ENCODE results near the gene AGTR1.
A peak's percentile ranks its signal among the peaks of the same experiment; 100 is the strongest.

Gene AGTR1

DNA sequence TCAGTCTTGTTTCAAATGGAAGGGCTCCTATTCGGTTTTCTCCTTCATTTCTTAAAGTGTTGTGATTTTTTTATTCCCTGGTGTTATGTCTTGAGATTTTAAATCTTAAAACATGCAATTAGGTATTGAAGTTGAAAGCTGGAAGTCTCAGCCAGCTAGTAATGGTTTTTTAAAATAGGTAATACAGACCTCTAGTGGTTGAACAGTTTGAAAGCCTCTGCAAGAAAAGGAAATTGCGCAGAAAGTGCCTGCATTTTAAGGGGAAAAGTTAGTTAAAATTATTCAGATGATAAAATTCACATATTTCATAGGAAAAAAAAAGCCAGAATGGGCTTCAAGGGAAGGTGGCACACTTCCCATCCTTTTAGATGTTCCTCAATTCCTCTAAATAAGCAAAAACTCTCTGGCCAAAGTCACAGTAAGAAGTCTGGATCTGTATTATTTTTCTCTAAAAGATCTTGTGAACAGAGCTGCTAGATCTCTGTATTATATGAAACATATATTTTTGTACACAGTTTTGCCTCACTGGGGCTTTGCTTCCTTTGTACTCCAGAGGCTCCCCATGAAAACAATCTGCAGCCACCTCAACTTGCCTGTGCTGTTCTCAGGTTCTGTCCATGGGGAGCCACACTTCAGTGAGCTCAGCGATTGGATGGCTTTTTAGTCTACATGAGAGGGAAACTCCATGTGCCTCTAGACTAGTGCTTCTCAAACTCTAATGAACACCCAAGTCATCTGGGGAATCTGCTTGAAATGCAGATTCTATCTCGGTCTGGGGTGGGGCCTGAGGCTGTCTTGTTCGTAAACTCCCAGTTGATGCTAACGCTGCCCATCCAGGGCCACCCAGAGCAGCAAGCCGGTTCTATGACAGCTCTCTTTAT is 21.5 kb downstream of the AGTR1 start:
- DNase-seq (ENCODE audit: low spot score) = no peak

GRCh38 chr3:148720873-148721272 is 23.2 kb downstream of the AGTR1 start:
- no peak for DNase-seq (ENCODE audit: low spot score)

DNA sequence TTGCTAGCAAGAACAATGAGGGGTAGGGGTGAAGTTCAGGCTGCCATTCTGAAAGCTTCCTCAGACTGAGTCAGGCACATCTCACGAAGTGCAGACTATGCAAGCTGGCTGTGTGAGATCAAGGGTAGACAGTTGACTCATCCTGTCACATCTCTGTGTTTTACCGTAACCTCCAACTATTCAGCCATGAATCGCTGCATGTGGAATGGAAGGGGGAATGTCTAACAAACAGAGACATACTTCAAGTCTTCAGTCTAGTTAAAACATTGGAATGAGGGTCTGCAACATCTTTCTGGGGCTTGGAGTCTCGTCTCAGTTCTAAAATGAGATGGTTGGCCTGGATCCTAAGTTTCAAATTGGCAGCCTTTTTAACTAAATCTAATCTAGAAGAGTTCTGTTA is 25.9 kb downstream of the AGTR1 start:
- peak; percentile 85 for DNase-seq (ENCODE audit: low spot score)

- DNase-seq (ENCODE audit: low spot score) = peak; percentile 65
Measured at GRCh38 chr3:148727231-148727630, 29.5 kb downstream of the AGTR1 start.

DNA sequence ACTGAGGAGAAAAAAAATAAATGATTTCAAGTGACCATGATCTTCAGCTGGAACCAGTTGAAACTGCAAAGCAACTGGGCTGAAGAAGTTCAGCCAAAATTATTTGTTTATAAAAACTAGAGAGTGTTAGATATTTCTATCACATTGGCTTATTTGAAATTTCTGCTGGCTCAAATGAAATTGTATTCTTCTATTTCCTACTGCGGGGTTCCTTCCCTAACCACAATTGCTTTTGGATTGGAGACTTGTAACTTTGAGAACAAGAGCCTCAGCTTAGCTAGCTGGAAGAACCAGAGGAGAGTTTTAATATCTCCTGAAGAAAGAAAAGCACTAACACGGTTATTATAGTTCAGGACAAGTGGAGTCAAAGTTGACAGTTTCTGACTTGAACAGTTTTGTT is 31.1 kb downstream of the AGTR1 start:
- DNase-seq (ENCODE audit: low spot score) = no peak

- no peak for DNase-seq (ENCODE audit: low spot score)
Measured at GRCh38 chr3:148729476-148730055, 31.9 kb downstream of the AGTR1 start.

DNA sequence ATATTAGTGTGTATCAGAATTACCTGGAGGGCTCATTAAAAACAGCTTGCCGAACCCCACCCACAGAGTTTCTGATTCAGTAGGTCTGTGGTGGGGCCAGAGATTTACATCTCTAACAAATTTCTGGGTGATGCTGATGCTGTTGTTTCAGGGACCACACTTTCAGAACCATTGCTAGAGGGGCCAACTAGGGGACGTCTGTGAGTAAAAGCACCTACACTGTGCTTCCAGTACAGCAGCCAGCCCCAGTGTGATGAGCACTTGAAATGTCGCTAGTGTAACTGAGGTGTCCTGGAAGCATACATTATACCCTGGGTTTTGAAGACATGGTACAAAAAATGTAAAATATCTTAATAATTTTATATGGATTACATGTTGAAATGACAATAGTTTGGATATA is 33.0 kb downstream of the AGTR1 start:
- no peak for DNase-seq (ENCODE audit: low spot score)

- DNase-seq (ENCODE audit: low spot score) = peak; percentile 74
Measured at GRCh38 chr3:148735597-148735996, 37.9 kb downstream of the AGTR1 start.

- DNase-seq (ENCODE audit: low spot score) = no peak
Measured at GRCh38 chr3:148736086-148736485, 38.4 kb downstream of the AGTR1 start.

- peak; percentile 88 for DNase-seq (ENCODE audit: low spot score)
Measured at GRCh38 chr3:148737104-148737530, 39.4 kb downstream of the AGTR1 start.

DNA sequence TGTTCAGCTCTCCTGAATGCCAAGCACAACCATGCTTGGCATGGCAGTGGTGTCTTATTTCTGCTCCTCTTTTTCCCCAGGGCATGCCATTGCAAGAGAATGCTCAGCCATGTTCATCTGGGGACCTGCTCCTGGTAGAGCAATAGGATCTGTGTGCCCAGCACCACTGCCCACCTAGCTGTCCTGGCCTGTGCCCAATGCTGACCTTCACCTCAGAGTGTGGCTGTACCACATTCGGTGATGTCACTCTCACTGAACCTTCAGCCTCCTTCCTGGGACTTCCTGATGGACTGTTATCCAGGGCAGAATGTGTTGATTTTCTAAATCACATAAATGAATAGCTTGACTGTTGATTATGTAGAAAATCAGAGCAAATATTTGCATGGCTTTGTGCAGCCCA is 42.0 kb downstream of the AGTR1 start:
- no peak for DNase-seq (ENCODE audit: low spot score)

DNA sequence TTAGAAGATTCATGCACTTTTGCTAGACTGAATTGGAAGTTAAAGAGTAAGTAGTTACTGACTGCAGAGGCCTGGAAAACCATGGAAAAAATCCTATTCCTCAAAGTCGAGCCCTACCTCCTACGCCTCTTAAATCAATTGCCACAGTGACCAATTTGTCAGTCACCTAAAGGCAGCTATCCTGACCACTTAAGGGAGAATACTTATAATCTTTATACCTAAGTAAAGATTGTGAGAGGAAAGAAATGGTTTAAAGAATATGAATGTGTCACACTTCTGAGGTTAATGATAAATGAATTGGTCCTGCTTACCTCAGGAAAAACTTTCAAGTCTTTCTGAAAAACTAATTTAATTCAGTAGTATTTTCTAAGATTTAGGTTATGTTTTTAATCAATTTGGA is 42.6 kb downstream of the AGTR1 start:
- DNase-seq (ENCODE audit: low spot score) = peak; percentile 43

DNA sequence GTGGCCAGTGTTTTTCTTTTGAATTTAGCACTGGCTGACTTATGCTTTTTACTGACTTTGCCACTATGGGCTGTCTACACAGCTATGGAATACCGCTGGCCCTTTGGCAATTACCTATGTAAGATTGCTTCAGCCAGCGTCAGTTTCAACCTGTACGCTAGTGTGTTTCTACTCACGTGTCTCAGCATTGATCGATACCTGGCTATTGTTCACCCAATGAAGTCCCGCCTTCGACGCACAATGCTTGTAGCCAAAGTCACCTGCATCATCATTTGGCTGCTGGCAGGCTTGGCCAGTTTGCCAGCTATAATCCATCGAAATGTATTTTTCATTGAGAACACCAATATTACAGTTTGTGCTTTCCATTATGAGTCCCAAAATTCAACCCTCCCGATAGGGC is 43.5 kb downstream of the AGTR1 start:
- no peak for DNase-seq (ENCODE audit: low spot score)

DNA sequence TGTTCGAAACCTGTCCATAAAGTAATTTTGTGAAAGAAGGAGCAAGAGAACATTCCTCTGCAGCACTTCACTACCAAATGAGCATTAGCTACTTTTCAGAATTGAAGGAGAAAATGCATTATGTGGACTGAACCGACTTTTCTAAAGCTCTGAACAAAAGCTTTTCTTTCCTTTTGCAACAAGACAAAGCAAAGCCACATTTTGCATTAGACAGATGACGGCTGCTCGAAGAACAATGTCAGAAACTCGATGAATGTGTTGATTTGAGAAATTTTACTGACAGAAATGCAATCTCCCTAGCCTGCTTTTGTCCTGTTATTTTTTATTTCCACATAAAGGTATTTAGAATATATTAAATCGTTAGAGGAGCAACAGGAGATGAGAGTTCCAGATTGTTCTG is 44.4 kb downstream of the AGTR1 start:
- DNase-seq (ENCODE audit: low spot score) = no peak

DNA sequence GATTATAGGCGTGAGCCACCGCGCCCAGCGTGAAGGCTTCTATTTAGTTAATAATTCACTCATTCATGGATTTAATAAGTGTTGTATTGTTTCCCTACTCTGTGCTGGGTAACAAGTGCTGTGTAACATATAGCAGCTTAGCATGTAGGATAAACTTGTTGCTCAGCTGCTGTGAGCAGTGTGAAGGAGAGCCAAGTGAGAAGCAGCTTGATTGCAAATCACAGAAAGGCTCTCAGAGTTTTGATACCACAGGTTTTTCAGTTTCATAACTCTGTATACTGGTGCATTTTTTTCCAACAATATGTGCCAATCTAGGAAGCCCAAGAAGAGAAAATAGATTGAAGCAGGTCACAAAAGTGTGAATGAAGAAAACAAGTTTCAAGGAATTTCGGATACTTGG is 48.4 kb downstream of the AGTR1 start:
- DNase-seq (ENCODE audit: low spot score) = no peak

DNA sequence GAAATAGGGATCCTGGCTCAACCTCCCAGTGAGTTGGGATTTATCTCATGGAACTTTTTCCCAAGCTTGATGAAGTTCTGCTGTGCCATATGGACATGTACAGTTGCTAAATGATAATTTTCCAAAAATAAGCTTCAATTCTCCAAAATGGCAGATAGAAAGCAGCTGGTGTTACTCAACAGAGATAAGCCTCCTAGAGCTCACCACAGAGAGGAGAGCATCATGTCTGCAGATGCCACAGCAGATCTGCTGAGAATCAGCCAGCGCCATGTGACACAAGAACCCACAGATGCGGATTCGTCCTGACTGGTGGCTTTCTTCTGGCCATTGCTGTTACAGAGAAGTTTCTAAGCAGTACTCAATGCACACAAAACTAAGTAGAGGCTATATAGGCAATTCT is 50.6 kb downstream of the AGTR1 start:
- no peak for DNase-seq (ENCODE audit: low spot score)

DNA sequence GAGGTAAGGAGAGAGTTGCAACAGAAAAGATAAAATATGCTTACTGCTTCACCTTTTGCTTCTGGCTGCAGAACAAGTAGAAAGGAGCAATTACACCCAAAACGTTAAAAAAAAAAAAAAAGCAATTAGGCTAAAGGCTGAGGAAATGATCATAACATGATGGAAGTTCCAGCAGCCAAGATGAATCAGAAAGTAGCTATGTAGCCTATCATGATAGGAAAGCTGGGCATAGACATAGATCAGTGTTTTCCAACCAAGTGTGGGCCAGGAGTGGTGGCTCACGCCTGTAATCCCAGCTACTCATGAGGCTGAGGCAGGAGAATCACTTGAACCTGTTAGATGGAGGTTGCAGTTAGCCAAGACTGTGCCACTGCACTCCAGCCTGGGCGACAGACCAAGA is 52.6 kb downstream of the AGTR1 start:
- peak; percentile 20 for DNase-seq (ENCODE audit: low spot score)

- no peak for DNase-seq (ENCODE audit: low spot score)
Measured at GRCh38 chr3:148751461-148751860, 53.8 kb downstream of the AGTR1 start.

GRCh38 chr3:148753385-148753784 is 55.7 kb downstream of the AGTR1 start:
- peak; percentile 55 for DNase-seq (ENCODE audit: low spot score)

- no peak for DNase-seq (ENCODE audit: low spot score)
Measured at GRCh38 chr3:148755570-148755969, 57.9 kb downstream of the AGTR1 start.

GRCh38 chr3:148756311-148756710 is 58.6 kb downstream of the AGTR1 start:
- DNase-seq (ENCODE audit: low spot score) = no peak

DNA sequence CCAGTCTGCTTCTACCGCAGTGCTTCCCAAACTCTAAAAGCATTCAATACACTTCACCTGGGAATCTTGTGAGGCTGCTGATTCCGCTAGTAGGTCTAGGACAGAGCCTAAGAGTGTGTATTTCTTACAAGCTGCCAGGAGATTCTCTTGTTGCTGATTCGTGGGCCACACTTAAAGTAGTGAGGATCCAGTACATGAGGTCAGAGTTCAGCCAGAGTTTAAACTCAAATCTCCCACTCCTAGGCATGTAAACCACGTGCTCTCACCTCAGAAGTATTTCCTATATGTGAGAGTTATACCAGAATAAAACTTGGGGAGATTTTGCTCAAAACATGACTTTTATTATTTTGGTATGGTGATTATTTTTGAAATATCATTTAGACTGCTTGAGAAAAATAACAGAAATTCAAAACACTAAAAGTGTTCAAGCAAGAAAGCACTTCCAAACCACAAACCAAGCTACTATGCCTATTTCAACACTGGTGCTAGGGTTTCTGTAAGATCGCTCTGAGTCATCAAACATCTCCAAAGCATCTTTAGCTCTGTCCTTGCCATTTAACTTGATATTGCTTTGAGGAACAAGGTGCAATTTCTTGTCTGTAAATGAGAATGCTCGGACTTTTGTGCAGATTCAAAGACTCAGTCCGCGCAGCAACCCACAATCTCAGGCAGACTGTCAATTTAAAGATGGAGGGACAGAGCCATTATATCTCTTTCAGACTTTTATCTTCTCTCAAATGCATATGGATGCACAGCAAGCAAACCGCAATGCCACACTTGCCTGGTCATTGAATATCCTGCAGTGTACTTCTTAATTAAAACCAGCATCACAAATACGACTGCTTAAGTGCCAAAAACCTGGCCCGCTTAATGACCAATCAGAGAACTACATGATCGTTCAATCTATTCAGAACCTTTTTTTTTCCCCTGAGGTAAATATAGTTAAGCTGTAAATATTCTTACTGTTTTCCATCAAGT is 59.8 kb downstream of the AGTR1 start:
- peak; percentile 30 for DNase-seq (ENCODE audit: low spot score)
